ENCODE measurements around the gene VPS26A. TPM values are rescaled to one million over a fixed set of nuclear protein-coding genes. Genes with fewer than 3 reads are reported as not detected.
A peak's percentile ranks its signal among the peaks of the same experiment; 100 is the strongest.

The VPS26A gene
- 42.6 and 68.5 TPM in 2 replicates for total RNA-seq

DNA sequence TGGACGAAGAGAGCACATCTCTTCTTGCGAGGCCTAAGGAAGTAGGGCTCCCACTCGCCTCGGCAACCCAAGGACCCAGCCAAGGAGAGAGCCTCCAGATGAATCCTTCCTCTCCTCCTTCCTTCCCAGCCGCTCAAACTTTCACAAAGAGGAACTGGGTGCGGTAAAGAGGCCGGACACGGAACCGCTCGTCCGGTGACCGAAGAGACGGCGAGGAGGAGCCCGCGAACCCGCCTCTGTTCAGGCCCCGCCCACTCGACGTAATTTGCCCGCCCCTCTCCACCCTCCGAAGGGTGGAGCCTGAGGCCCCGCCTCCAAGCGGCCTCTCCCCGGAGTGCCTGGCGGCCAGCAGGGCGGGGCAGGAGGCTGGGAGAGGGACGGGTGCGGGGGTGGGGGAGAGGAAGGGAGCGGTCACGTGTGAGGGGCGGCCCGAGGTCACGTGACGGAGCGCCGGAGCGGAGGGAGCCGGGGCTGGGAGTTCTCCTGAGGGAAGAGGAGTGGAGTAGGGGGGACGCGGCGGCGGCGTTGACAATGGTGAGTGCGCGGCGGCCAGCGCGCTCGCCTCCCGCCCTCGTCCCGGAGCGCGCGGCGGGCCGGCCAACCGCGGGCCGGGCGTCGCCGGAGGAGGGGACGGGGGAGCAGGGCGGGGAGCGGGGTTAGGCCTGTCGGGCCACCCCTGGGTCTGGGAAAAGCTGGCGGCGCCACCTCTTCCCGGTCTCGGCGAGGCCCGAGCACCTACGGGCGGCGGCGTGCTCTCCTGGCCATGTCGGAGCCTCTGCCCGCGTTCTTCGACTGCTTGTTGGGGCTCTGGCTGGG, at the start of gene VPS26A:
Gene VPS26A (plus strand): TSS at position 432 of the 816 bp plus-strand sequence. CDS start 100 bp downstream, at position 532.
- no peaks in the 10 kb centered on the region for H3K36me3 ChIP-seq (ENCODE audit: control insufficient read depth, insufficient read depth, low read length)
- H3K4me3 ChIP-seq (ENCODE audit: low read depth, low read length), result peak within 1 kb of the TSS; percentile 89
- TF ChIP-seq, protein P1, sequence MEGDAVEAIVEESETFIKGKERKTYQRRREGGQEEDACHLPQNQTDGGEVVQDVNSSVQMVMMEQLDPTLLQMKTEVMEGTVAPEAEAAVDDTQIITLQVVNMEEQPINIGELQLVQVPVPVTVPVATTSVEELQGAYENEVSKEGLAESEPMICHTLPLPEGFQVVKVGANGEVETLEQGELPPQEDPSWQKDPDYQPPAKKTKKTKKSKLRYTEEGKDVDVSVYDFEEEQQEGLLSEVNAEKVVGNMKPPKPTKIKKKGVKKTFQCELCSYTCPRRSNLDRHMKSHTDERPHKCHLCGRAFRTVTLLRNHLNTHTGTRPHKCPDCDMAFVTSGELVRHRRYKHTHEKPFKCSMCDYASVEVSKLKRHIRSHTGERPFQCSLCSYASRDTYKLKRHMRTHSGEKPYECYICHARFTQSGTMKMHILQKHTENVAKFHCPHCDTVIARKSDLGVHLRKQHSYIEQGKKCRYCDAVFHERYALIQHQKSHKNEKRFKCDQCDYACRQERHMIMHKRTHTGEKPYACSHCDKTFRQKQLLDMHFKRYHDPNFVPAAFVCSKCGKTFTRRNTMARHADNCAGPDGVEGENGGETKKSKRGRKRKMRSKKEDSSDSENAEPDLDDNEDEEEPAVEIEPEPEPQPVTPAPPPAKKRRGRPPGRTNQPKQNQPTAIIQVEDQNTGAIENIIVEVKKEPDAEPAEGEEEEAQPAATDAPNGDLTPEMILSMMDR (IDR thresholded peaks at IDR 0.05; ENCODE audit: insufficient read depth, low read length, severe bottlenecking), result peak; percentile 51
- FAIRE-seq (no peak), DNase-seq (ENCODE audit: low read depth) (peak; percentile 87)
- H3K27me3 ChIP-seq (ENCODE audit: control insufficient read depth, insufficient read depth, low read length), result no peaks in the 10 kb centered on the region

DNA sequence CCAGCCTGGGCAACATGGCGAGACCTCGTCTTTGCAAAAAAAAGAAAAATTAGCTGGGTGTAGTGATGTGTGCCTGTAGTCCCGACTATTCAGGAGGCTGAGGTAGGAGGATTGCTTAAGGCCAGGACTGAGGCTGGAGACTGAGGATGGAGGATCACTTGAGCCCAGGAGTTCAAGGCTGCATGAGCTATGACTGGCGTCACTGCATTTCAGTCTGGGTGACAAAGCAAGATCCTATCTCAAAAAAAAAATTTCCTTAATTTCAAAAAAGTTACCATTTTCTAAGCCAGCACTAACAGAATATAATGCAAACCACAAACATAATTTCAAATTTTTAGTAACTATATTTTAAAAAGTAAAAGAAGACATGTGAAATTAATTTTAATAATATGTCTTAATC, 49.4 kb upstream of the VPS26A start:
- DNase-seq (ENCODE audit: low read depth) (no peak), FAIRE-seq (no peak)
- H3K4me3 ChIP-seq (ENCODE audit: low read depth, low read length), result no peak overlapping the region
- no peaks in the 10 kb centered on the region for H3K27me3 ChIP-seq (ENCODE audit: control insufficient read depth, insufficient read depth, low read length)
- TF ChIP-seq, protein P1 (IDR thresholded peaks at IDR 0.05; ENCODE audit: insufficient read depth, low read length, severe bottlenecking), result no peak
- H3K36me3 ChIP-seq (ENCODE audit: control insufficient read depth, insufficient read depth, low read length), result no peaks in the 10 kb centered on the region

DNA sequence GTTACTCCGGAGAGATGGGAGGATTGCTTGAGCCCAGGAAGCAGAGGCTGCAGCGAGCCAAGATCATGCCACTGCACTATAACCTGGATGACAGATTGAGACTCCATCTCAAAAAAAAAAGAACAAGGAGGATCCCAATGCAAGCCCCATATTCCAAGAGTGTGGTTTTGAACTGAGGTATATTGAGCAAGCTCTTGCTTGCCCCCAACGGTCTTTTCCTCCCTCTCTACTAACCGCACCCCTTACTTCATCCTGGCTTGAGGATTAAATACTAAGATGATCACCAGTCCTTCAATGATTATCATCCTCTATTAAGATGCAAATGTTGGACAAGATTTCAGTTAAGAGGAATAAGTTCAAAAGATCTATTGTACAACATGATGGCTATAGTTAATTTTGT, 48.5 kb upstream of the VPS26A start:
- no peak for DNase-seq (ENCODE audit: low read depth)
- TF ChIP-seq, protein P1 (IDR thresholded peaks at IDR 0.05; ENCODE audit: insufficient read depth, low read length, severe bottlenecking), result no peak
- no peak for FAIRE-seq
- no peaks in the 10 kb centered on the region for H3K27me3 ChIP-seq (ENCODE audit: control insufficient read depth, insufficient read depth, low read length)
- H3K4me3 ChIP-seq (ENCODE audit: low read depth, low read length), result no peak overlapping the region
- no peaks in the 10 kb centered on the region for H3K36me3 ChIP-seq (ENCODE audit: control insufficient read depth, insufficient read depth, low read length)

DNA sequence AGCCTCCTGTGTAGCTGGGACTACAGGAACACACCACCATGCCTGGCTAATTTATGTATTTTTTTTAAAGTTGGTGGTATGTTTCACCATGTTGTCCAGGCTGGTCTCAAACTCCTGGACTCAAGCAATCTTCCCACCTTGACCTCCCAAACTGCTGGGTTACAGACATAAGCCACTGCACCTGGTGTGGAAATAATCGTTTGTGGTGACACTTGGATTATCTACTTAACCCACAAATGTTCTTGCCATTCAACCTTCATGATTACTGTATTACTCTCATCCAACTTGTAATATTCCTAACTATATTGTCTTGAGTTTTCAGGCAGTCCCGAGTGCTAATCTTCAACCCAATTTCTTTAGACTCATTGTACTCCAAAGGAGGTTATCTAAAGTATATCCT, 45.7 kb upstream of the VPS26A start:
- TF ChIP-seq, protein P1 (IDR thresholded peaks at IDR 0.05; ENCODE audit: insufficient read depth, low read length, severe bottlenecking), result no peak
- Histone ChIP-seq H3K4me3 (ENCODE audit: low read depth, low read length) (no peak overlapping the region), H3K27me3 (ENCODE audit: control insufficient read depth, insufficient read depth, low read length) (no peaks in the 10 kb centered on the region), H3K36me3 (ENCODE audit: control insufficient read depth, insufficient read depth, low read length) (no peaks in the 10 kb centered on the region)
- DNase-seq (ENCODE audit: low read depth) (no peak), FAIRE-seq (no peak)

DNA sequence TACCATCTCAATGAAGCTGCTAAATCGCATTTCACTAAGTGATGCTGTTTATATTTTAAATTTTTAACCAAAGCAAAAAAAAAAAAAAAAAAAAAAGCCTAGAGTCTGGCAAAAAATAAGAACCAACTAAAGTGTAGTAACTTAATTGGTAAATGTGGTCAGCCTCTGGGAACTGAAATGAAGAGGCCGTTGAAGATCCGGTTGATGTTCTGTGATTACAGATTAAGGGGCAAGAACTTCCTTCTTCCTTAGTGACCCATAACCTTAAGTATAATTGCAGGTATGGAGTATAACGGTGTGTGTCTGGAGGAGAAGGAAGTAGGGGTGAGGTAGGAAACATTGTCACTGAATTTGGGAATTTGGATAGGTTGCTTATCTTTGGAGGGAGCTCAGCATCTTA, 43.8 kb upstream of the VPS26A start:
- H3K4me3 ChIP-seq (ENCODE audit: low read depth, low read length), result no peak overlapping the region
- H3K27me3 ChIP-seq (ENCODE audit: control insufficient read depth, insufficient read depth, low read length), result no peaks in the 10 kb centered on the region
- no peak for FAIRE-seq
- TF ChIP-seq, protein P1 (IDR thresholded peaks at IDR 0.05; ENCODE audit: insufficient read depth, low read length, severe bottlenecking), result no peak
- no peak for DNase-seq (ENCODE audit: low read depth)
- H3K36me3 ChIP-seq (ENCODE audit: control insufficient read depth, insufficient read depth, low read length), result no peaks in the 10 kb centered on the region

Measured in bronchial epithelial cell (primary cell).